HCT116 (cell line): Measurements from ENCODE around the gene DIAPH3. TPM values are rescaled to one million over a fixed set of nuclear protein-coding genes. Genes with fewer than 3 reads are reported as not detected.

ENCODE experiments used
- ATAC-seq: fragments of 200-7000 bp; cut with Tn5 transposase; 2 replicates; pipeline ENCODE4 v1.9.1; 2020; ENCODE audit warnings: mild to moderate bottlenecking, moderate library complexity
- BruUV-seq: library from RNA; stranded (reverse); fragments of 400-500 nt; replicated peaks from 2 replicates; lab custom pipeline; 2021; lab: Mats Ljungman, UMichigan
- CTCF ChIA-PET: fragments of 300-600 bp; sonication (Branson Sonifier 250); formaldehyde crosslinking; loops from one replicate; lab custom pipeline; 2021; ENCODE audit warnings: antibody characterized with exemption; lab: Charles Lee
- POLR2A ChIA-PET: fragments of 300-600, 350-600 bp; sonication (Branson Sonifier 250); formaldehyde crosslinking; loops from one replicate; lab custom pipeline; 2021; ENCODE audit warnings: antibody characterized with exemption; lab: Charles Lee
- RAD21 ChIA-PET, 2 experiments: fragments of 300-600 bp; sonication (Branson Sonifier 250); formaldehyde crosslinking; loops; one replicate each; lab custom pipeline; 2023; ENCODE audit warnings: low total read pairs in 2 of 2; ENCODE audit not compliant: uncharacterized antibody in 2 of 2, unreplicated experiment in 2 of 2, low non-redundant PET in 1 of 2; lab: Charles Lee
- DNase-seq: peaks from one replicate; pipeline ENCODE4 v3.0.0-alpha.2; 2010; ENCODE audit warnings: low read depth, low spot score
- H2AFZ ChIP-seq: fragments of 200-600 bp; shearing (Covaris generic), sonication (generic); 2 replicates; pipeline ENCODE4 v1.6.1; 2017; ENCODE audit warnings: low read depth, mixed run types, mixed read lengths, antibody characterized with exemption, low read length; ENCODE audit not compliant: poor library complexity, severe bottlenecking
- H3K27ac ChIP-seq: 2 replicates; pipeline ENCODE4 v1.5.1; 2012; ENCODE audit warnings: low read depth, low read length
- H3K27me3 ChIP-seq: fragments of 200-600 bp; sonication (generic); 2 replicates; pipeline ENCODE4 v1.6.1; 2016; ENCODE audit warnings: mixed run types, low read length, mixed read lengths; ENCODE audit not compliant: insufficient read depth
- H3K36me3 ChIP-seq, 2 experiments: fragments of 200-500 bp in 1 of 2; fragments of 200-600 bp in 1 of 2; sonication (Bioruptor generic) in 1 of 2; sonication (generic) in 1 of 2; 2 replicates each; pipeline versions ENCODE4 v1.5.1 to v1.6.1; 2014 to 2016; ENCODE audit warnings: low read length in 2 of 2, inconsistent platforms in 1 of 2, mixed read lengths in 1 of 2, mixed run types in 1 of 2; ENCODE audit not compliant: insufficient read depth in 2 of 2, control insufficient read depth in 1 of 2
- H3K4me1 ChIP-seq, 2 experiments: fragments of 200-600 bp in 1 of 2; sonication (generic) in 1 of 2; 2 replicates each; pipeline versions ENCODE4 v1.5.1 to v1.6.1; 2012 to 2017; ENCODE audit warnings: low read length in 2 of 2, inconsistent platforms in 1 of 2, mild to moderate bottlenecking in 1 of 2, mixed read lengths in 1 of 2, mixed run types in 1 of 2, moderate library complexity in 1 of 2; ENCODE audit not compliant: insufficient read depth in 2 of 2, control insufficient read depth in 1 of 2
- H3K4me2 ChIP-seq: fragments of 200-600 bp; sonication (generic); 2 replicates; pipeline ENCODE4 v1.6.1; 2017; ENCODE audit warnings: mixed run types, low read length, mixed read lengths
- H3K4me3 ChIP-seq, 2 experiments: fragments of 200-600 bp in 1 of 2; sonication (generic) in 1 of 2; replicated peaks in 1 of 2; 2 replicates each; pipeline ENCODE4 v1.5.1; 2011 to 2016; ENCODE audit warnings: low read length in 2 of 2, control low read depth in 1 of 2, low read depth in 1 of 2, mild to moderate bottlenecking in 1 of 2, mixed read lengths in 1 of 2, mixed run types in 1 of 2
- H3K79me2 ChIP-seq: fragments of 200-600 bp; sonication (generic); 2 replicates; pipeline ENCODE4 v1.6.1; 2017; ENCODE audit warnings: mild to moderate bottlenecking, mixed run types, low read length, moderate library complexity, mixed read lengths; ENCODE audit not compliant: insufficient read depth
- H3K9ac ChIP-seq: fragments of 200-600 bp; sonication (generic); 2 replicates; pipeline ENCODE4 v1.6.1; 2016; ENCODE audit warnings: low read length, mixed read lengths
- H3K9me2 ChIP-seq: fragments of 200-600 bp; sonication (generic), shearing (Covaris generic); 2 replicates; pipeline ENCODE4 v1.6.1; 2017; ENCODE audit warnings: mixed run types, mild to moderate bottlenecking, moderate library complexity; ENCODE audit not compliant: insufficient read depth
- H3K9me3 ChIP-seq, 2 experiments: fragments of 200-500 bp in 1 of 2; fragments of 200-600 bp in 1 of 2; sonication (Bioruptor generic) in 1 of 2; sonication (generic) in 1 of 2; 2 replicates each; pipeline ENCODE4 v1.6.1; 2014 to 2017; ENCODE audit warnings: low read length in 2 of 2, mixed read lengths in 2 of 2, inconsistent platforms in 1 of 2, low read depth in 1 of 2, mild to moderate bottlenecking in 1 of 2, mixed run types in 1 of 2, moderate library complexity in 1 of 2; ENCODE audit not compliant: control insufficient read depth in 1 of 2, insufficient read depth in 1 of 2
- H4K20me1 ChIP-seq: fragments of 200-600 bp; sonication (generic), shearing (Covaris generic); 2 replicates; pipeline ENCODE4 v1.6.1; 2017; ENCODE audit warnings: mixed run types, mild to moderate bottlenecking, moderate library complexity; ENCODE audit not compliant: insufficient read depth
- EGR1 ChIP-seq: IDR thresholded peaks from 2 replicates; pipeline ENCODE4 v1.6.1; 2012; ENCODE audit warnings: low read depth
- EZH2 ChIP-seq: fragments of 200-600 bp; sonication (generic); IDR thresholded peaks from 2 replicates; pipeline ENCODE4 v1.6.1; 2017; ENCODE audit warnings: antibody characterized with exemption, mixed run types
- EZH2phosphoT487 ChIP-seq: fragments of 200-600 bp; IDR thresholded peaks from 2 replicates; pipeline ENCODE4 v1.6.1; 2018; ENCODE audit warnings: antibody characterized with exemption, borderline replicate concordance
- FOSL1 ChIP-seq: IDR thresholded peaks from 2 replicates; pipeline ENCODE4 v1.6.1; 2012; ENCODE audit warnings: low read depth
- JUND ChIP-seq: IDR thresholded peaks from 2 replicates; pipeline ENCODE4 v1.6.1; 2012
- POLR2AphosphoS5 ChIP-seq: IDR thresholded peaks from 2 replicates; pipeline ENCODE4 v1.6.1; 2011; ENCODE audit warnings: mild to moderate bottlenecking, low read depth, low read length, moderate library complexity
- RAD21 ChIP-seq: IDR thresholded peaks from 2 replicates; pipeline ENCODE4 v1.6.1; 2012; ENCODE audit warnings: low read depth, mild to moderate bottlenecking
- SIN3A ChIP-seq: IDR thresholded peaks from 2 replicates; pipeline ENCODE4 v1.6.1; 2012; ENCODE audit warnings: low read depth
- SP1 ChIP-seq: IDR thresholded peaks from 2 replicates; pipeline ENCODE4 v1.6.1; 2012; ENCODE audit warnings: low read depth
- SRF ChIP-seq: IDR thresholded peaks from 2 replicates; pipeline ENCODE4 v1.6.1; 2012; ENCODE audit warnings: low read depth
- TCF7L2 ChIP-seq: IDR thresholded peaks from 2 replicates; pipeline ENCODE4 v1.7.0; 2011; ENCODE audit warnings: borderline replicate concordance, inconsistent platforms; ENCODE audit not compliant: insufficient read depth, insufficient read length; ENCODE audit errors: extremely low read depth
- ZNF274 ChIP-seq: fragments of 200-500 bp; sonication (Bioruptor generic); IDR thresholded peaks from 2 replicates; pipeline ENCODE4 v1.6.1; 2014; ENCODE audit warnings: mild to moderate bottlenecking, low read depth, low read length, inconsistent platforms
- intact Hi-C: fragments of 100-400 bp; cut with micrococcal nuclease; formaldehyde crosslinking; loops from 2 replicates; pipeline ENCODE4 v1.10.0; 2022
- total RNA-seq: library from RNA; stranded (reverse); gene quantifications from one replicate; pipeline ENCODE4 v1.2.1, GENCODE V29; 2021; ENCODE audit not compliant: unreplicated experiment
- TF ChIP-seq, protein P1 (sequence below): IDR thresholded peaks from 2 replicates; pipeline ENCODE4 v1.6.1; 2012
- TF ChIP-seq, protein P2 (sequence below): IDR thresholded peaks from 2 replicates; pipeline ENCODE4 v1.6.1; 2012; ENCODE audit warnings: low read depth
- TF ChIP-seq, protein P3 (sequence below), 3 experiments: fragments of 200-600 bp in 1 of 3; sonication (generic) in 1 of 3; IDR thresholded peaks in 2 of 3; conservative IDR thresholded peaks in 1 of 3; 2 replicates each; pipeline ENCODE4 v1.5.1; 2012 to 2017; ENCODE audit warnings: low read depth in 2 of 3, low read length in 2 of 3, antibody characterized with exemption in 1 of 3, borderline replicate concordance in 1 of 3, control low read depth in 1 of 3, mild to moderate bottlenecking in 1 of 3, mixed read lengths in 1 of 3, mixed run types in 1 of 3, moderate library complexity in 1 of 3; ENCODE audit not compliant: insufficient read depth in 1 of 3

DIAPH3 gene
- total RNA-seq, 1 experiment from 2014 or later: 22.8 TPM

DNA sequence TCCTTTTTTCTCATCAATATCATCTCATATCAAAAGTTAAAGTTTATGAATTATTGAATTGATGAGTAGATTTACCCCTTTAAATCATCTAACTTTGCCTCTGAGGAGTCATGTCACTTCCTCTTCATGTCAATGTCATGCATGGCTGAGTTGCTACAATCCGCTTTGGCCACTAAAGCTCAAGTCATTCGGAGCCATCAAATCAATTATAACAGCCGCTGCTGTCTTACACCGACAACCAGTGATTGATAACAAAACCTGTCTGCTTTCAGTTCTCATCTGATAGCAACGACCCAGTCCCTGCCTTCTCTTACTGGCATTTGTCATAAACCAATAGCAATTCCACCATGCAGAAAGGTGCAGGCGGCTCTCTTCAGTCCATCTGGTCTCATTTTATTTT is 429.3 kb downstream of the DIAPH3 start (continued):
- TF ChIP-seq ZNF274: no peak

DNA sequence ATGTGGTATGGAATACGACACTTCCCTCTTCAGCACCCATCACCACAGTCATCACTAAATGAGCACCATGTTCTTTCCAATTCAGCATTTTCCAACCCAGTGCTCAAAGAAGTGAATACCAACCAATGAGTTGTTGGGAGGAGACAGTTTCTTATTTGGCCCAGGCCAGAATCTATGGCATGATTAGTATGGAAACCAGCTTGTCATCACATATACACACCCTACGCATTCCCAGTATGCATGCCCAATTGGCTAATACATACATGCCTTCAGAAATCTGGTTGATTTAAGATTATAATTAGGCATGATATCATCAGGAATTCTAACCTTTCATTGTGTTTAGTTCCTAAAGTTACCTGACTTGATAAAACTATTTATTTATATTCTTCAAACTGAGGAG is 430.0 kb downstream of the DIAPH3 start:
- Histone ChIP-seq H3K79me2 (no peaks in the 10 kb centered on the region), H3K4me1 (no peaks in the 10 kb centered on the region), H3K9me3 (no peaks in the 10 kb centered on the region), H2AFZ (no peak overlapping the region), H4K20me1 (no peaks in the 10 kb centered on the region), H3K27me3 (no peaks in the 10 kb centered on the region), H3K36me3 (no peaks in the 10 kb centered on the region), H3K9ac (no peak overlapping the region), H3K4me3 (no peak overlapping the region), H3K27ac (no peak overlapping the region), H3K4me2 (no peak overlapping the region), H3K9me2 (no peaks in the 10 kb centered on the region)
- DNase-seq (no peak), ATAC-seq (no peak)
- ChIA-PET RAD21 (no interaction called here), CTCF (no interaction called here), POLR2A (no interaction called here)
- TF ChIP-seq EZH2 (no peak), ZNF274 (no peak), FOSL1 (no peak)
- intact Hi-C loops: no loop called here
- no TSS peak for BruUV-seq

DNA sequence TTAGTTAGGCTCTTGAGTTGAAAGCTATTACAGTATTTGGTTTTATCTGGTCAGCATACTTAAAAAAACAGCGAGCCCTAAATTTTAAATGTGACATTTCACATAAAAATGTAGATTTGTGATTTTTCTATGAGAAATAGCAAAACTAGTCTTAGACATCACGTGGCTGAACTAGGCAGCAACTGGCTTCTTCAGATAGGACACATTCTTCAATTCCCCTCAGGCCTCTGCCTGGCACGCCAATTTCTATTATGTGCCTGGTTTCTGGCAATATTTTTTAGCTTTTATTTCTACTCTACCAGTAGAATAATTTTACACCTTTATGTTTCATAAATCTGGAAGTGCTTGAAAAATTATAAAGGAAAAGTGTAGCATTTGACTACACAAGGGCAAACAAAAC is 433.7 kb downstream of the DIAPH3 start:
- ChIA-PET RAD21 (no interaction called here), POLR2A (no interaction called here), CTCF (no interaction called here)
- no peaks in the 10 kb centered on the region for H3K27me3 ChIP-seq
- intact Hi-C loops: no loop called here
- DNase-seq: no peak
- H3K9me3 ChIP-seq: no peaks in the 10 kb centered on the region
- no peak overlapping the region for H3K27ac ChIP-seq
- H3K9me2 ChIP-seq: no peaks in the 10 kb centered on the region
- H2AFZ ChIP-seq: no peak overlapping the region
- H3K36me3 ChIP-seq: no peaks in the 10 kb centered on the region
- H3K4me1 ChIP-seq: no peaks in the 10 kb centered on the region
- no peak for ATAC-seq
- H4K20me1 ChIP-seq: no peaks in the 10 kb centered on the region
- H3K79me2 ChIP-seq: no peaks in the 10 kb centered on the region
- H3K9ac ChIP-seq: no peak overlapping the region
- no peak overlapping the region for H3K4me2 ChIP-seq
- BruUV-seq: no TSS peak
- no peak overlapping the region for H3K4me3 ChIP-seq
- no peak for TF ChIP-seq JUND
- TF ChIP-seq, protein P1, sequence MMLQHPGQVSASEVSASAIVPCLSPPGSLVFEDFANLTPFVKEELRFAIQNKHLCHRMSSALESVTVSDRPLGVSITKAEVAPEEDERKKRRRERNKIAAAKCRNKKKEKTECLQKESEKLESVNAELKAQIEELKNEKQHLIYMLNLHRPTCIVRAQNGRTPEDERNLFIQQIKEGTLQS: no peak
- no peak for TF ChIP-seq EZH2phosphoT487
- no peak for TF ChIP-seq SIN3A
- TF ChIP-seq EZH2: no peak
- TF ChIP-seq POLR2AphosphoS5: no peak
- TF ChIP-seq RAD21: no peak
- no peak for TF ChIP-seq ZNF274
- TF ChIP-seq TCF7L2: no peak
- no peak for TF ChIP-seq EGR1
- TF ChIP-seq SRF: no peak
- TF ChIP-seq, protein P2, sequence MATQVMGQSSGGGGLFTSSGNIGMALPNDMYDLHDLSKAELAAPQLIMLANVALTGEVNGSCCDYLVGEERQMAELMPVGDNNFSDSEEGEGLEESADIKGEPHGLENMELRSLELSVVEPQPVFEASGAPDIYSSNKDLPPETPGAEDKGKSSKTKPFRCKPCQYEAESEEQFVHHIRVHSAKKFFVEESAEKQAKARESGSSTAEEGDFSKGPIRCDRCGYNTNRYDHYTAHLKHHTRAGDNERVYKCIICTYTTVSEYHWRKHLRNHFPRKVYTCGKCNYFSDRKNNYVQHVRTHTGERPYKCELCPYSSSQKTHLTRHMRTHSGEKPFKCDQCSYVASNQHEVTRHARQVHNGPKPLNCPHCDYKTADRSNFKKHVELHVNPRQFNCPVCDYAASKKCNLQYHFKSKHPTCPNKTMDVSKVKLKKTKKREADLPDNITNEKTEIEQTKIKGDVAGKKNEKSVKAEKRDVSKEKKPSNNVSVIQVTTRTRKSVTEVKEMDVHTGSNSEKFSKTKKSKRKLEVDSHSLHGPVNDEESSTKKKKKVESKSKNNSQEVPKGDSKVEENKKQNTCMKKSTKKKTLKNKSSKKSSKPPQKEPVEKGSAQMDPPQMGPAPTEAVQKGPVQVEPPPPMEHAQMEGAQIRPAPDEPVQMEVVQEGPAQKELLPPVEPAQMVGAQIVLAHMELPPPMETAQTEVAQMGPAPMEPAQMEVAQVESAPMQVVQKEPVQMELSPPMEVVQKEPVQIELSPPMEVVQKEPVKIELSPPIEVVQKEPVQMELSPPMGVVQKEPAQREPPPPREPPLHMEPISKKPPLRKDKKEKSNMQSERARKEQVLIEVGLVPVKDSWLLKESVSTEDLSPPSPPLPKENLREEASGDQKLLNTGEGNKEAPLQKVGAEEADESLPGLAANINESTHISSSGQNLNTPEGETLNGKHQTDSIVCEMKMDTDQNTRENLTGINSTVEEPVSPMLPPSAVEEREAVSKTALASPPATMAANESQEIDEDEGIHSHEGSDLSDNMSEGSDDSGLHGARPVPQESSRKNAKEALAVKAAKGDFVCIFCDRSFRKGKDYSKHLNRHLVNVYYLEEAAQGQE: no peak
- TF ChIP-seq, protein P3, sequence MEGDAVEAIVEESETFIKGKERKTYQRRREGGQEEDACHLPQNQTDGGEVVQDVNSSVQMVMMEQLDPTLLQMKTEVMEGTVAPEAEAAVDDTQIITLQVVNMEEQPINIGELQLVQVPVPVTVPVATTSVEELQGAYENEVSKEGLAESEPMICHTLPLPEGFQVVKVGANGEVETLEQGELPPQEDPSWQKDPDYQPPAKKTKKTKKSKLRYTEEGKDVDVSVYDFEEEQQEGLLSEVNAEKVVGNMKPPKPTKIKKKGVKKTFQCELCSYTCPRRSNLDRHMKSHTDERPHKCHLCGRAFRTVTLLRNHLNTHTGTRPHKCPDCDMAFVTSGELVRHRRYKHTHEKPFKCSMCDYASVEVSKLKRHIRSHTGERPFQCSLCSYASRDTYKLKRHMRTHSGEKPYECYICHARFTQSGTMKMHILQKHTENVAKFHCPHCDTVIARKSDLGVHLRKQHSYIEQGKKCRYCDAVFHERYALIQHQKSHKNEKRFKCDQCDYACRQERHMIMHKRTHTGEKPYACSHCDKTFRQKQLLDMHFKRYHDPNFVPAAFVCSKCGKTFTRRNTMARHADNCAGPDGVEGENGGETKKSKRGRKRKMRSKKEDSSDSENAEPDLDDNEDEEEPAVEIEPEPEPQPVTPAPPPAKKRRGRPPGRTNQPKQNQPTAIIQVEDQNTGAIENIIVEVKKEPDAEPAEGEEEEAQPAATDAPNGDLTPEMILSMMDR (IDR thresholded peaks at IDR 0.05 in 2 of 3, conservative IDR thresholded peaks at IDR 0.05 in 1 of 3; ENCODE audit: borderline replicate concordance in 1 of 3, insufficient read depth in 1 of 3, low read depth in 2 of 3, low read length in 2 of 3): no peak
- no peak for TF ChIP-seq SP1
